GM19452 (cell line): ENCODE data around the gene NEGR1.
"Not testable (repeated sequence)": the region's sequence is repeated elsewhere in the genome, so short reads cannot be mapped to it uniquely, and the experiment has no call there.

Experiments used
- ATAC-seq: cut with Tn5 transposase; IDR thresholded peaks from one replicate; pipeline ENCODE4 v1.9.1; 2021; ENCODE audit not compliant: unreplicated experiment

Gene NEGR1

DNA sequence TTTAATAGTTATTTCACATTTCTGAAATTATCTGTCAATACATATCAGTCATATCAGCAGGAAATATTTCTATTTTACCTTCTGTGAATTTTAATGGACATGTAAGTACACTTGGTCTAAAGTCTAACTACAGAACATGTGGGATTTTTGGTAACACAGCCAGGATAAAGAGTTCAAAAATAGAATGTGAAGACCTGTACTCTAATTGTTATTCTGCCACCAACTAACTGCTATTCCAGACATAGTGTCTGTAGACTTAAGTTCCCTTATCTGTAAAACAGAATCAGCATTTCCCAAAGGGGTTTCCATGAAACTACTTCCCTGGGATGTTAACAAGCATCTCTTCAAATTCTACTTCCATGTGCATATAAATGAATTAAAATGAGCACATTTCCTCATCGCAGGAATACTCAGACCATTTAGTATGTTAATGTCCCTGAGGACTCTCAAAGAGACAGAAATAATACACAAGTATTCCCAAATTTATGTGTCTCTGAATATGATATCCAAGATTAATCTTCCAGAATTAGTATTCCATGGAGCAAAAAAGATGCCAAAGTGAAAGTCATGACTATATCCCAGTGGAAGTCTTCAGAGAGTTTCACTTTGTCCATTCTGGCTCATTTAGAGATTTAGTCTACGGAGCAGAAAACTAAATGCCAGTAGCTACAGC, 325.6 kb downstream of the NEGR1 start:
- no peak for ATAC-seq

DNA sequence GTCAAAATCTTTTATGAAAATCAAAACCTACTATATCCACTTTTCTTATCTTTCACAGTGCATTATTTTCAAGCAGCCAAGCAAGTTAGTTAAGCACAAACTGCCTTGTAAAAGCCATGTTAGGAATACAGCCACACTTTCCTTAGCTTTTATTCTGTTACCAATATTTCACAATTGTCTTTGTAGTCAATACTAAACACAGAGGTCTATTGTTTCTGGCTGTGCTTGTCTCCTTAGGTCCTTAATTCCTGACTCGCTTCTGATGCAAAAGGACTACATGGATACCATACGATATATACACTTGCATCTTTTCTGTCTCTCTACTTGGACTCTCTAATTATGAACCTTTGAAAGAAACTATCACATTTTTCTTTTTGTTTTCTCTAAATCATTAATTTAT, 331.8 kb downstream of the NEGR1 start:
- ATAC-seq, result no peak

DNA sequence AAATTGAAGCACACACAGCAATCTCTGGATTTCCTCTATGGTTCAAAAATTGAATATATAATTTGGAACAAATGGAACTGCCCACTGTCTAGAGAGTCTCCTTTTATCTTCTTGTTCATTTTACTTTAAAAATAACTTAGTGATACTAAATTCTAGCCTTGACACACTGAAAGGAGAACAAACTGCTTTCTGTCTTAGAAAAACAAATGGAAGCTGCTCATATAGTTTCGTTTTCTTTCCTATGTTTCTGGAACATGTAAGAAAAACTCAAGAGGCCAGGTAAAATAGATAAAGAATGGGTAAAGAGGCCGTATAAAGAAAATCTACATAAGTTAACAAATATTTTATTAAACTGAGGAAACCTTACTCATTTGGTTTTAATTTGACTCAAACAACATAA, 332.7 kb downstream of the NEGR1 start:
- ATAC-seq, result no peak

DNA sequence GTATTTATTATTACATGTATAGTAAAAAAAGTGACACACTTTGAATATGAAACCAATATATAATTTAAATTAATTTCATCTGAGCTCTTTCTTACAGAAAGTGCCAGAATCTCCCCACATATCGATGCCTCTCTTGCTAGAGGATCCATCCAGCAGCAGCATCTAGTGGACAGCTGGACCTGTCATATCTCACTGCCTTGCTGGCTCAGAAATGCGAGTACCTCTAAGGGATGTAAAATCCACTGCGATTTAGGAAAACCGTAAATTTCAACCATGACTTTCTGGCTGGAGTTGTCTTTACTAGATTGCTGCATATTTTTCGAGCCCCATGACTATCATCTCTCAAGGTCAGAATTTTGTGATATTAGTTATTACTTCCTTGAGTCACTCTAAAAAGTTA, 333.8 kb downstream of the NEGR1 start:
- no peak for ATAC-seq

DNA sequence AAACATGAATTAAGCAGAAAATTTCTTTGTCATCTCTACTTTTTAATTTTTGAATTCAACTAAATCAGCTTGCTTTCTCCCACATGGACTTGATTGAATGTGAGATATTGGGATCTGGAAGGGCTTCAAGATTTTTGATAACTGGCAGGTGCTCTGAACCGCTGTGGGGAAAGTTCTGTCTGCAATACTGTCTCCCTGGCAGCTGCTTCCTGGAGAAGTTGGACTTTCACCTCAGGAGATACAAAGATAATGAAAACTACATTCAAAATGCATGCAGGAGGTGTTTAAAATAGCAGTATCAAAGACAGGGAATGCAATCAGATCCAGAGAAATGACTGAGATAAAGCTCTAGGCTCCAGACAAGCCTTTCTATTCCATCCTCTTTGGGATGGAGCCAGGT, 338.3 kb downstream of the NEGR1 start:
- no peak for ATAC-seq

DNA sequence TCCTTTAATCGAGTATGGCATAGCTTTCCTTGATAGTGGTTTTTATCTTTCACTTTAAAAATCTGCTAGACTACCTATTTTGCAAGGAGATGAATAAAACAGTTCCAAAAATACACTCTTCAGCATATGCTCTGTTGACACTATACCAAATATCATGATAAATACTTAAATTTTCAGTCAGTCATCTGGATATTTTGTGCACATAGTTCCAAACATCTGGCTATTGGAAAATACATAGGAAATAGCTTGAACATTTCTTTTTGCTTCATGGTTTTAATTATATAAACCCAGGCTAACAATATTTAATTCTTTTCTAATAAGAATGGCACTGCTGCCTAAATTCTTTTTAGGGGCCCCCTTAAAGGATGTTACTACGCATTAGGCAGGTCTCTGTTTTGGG, 342.1 kb downstream of the NEGR1 start:
- ATAC-seq, result no peak

DNA sequence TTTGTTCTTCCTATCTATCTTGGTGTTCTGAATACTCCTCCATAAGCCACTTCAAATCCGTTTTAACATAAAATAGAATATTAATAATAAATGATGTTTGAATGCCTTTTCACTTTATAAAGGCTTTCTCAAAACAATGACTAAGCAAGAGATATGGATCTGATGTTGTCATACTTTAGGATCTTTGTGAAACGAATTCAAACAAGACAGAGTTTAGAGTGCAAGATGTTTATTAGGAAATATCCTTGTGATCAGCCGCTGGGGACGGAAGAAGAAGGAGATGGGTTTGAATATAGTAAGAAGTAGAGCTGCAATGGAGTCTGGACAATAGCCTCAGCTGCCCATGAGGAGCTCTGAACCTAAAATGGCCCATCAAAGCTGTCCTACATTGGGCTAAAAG, 351.8 kb downstream of the NEGR1 start:
- ATAC-seq, result no peak

DNA sequence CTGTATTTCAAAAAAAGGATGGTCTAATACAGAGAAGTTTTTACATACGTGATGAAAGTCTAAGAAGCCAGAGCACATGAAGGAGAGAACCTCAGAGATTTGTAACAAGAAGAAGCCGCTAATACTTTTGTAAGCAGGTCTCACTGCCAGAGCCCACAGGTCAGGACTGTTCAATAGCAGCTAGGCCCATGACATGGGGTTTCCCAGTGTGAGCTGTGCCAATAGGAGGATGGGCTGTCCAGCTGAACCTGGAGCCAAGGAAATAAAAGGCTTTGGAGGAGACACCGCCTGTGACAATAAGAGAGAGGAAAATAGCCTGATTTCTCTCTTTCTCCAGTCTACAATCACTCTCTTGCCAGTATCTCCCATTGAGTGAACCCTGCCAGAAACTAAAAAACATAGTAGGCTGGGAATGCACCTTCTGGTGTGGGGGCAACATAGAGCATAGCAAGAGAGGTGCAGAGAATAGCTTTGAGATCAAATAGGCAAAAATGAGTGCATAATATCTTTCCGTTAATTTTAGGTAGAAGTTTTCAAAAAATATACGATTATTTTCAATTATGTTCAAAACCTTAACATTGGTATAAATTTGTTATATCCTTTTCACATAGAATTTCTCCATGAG, 360.3 kb downstream of the NEGR1 start:
- ATAC-seq, result no peak

DNA sequence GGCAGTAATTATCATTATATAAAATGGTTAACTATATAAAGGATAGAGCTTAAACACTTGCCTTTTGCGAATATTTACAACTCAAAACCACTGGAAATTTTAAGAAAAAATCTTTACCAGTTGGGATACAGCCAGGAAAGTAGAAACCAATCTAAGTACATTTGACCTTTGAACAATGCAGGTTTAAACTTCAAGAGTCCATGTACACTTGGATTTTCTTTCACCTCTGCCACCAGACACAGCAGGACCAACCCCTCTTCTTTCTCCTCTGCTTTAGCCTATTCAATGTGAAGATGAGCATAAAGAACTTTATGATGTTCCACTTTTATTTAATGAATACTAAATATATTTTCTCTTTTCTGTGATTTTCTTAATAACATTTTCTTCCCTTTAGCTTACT, 361.1 kb downstream of the NEGR1 start:
- ATAC-seq, result no peak

DNA sequence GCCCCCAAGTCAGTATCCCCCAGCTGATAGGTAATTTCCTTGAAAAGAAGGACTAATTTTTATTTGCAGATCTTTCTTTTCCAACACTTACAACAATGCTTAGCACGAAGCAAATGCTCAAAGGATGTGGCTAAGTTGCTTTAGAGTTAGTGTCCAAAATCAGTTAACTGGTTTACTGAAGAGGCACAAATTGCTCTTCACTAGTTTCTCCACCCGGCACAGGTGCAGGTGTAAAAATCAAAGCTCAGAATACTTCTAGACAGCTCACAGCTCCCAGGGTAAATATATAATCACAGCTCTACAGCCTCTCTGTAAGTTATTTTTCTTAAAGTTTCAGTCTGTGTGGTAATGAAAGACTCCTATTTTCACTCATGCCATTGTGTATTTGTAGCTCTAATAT, 361.8 kb downstream of the NEGR1 start:
- no peak for ATAC-seq

DNA sequence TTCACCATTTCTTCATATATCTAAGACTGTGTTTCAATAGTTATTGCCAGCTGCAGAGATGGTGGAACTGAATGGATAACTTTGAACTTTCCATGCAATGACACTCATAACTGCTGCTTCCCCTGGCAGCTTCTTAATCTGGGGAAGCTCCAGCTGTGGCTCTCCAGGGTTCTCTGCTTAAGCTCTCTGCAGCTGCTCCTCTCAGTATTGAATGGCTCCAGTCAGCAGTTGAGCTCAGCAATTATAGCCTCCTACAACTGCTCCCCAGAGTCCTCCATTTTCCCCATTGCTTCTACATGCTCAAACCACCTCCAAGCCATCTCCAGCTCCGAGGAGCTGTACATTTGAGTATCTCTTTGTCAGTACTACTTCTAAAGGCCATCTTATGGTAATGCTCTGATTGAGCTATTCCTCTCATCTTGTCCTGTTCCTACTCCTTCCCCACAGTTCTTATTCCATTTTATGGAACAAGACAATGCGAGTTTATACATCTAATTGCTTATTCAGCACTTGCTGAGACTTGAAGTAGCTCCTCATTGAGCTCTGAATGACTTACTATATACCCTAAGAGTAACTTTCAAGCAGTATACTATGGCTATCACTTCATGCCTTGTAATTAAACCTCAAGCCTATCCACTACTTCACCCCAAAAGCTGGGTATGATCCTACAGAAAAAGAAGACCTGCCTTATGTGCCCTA, 362.4 kb downstream of the NEGR1 start:
- ATAC-seq, result no peak

DNA sequence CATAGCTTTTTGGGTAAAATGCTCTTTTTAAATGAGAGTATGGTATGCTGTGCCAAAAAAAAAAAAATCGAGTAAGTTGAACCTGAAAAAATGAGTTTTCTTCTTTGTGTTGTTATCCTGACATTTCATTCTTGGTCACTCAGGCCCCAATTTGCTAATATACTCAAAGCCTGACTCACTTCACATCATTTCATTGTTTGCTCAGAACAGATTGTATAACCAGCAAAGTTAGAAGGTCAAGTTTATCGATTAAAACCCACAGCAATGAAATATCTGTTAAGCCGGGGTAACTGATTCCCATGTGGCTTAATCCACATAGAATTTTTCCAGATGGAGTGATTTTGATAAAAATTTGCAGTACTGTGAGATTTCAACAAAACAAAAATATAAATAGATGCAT, 363.7 kb downstream of the NEGR1 start:
- no peak for ATAC-seq

DNA sequence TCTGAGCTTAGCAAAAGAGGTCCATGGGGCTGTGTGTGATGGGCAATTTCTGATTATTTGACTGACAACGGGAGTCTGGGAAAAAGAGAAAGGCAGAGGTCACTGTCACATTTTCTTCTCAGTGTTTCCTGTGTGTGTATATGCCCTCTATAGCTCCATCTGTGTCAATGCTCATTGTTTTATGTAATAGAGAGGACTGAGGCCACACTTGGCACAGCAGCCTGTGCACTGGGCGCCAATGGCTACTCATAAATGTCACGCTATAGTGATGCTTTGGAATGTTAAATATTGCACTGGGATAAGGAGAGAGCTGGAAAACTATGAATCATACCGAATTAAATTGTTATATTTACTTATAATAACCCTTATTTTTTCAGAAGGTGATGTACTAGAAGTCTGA, 365.4 kb downstream of the NEGR1 start:
- ATAC-seq, result no peak

DNA sequence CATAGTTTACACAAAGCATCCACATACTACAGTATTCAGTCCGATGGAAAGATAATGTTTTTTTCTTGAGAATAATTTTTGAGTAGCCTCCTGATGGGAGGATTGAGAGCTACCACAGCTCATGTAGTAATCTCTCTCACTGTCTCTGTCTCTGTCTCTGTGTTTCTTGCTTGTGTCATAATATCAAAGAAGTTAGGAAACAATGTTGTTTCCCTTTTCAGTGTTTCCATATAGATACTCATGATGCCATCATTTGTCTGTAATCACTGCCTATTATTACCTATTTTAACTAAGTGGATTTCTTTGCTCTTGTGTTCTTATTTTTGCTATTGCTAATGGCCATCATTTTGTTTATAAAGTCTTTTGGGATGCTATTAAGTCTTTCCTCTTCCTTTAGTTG, 367.7 kb downstream of the NEGR1 start:
- no peak for ATAC-seq

DNA sequence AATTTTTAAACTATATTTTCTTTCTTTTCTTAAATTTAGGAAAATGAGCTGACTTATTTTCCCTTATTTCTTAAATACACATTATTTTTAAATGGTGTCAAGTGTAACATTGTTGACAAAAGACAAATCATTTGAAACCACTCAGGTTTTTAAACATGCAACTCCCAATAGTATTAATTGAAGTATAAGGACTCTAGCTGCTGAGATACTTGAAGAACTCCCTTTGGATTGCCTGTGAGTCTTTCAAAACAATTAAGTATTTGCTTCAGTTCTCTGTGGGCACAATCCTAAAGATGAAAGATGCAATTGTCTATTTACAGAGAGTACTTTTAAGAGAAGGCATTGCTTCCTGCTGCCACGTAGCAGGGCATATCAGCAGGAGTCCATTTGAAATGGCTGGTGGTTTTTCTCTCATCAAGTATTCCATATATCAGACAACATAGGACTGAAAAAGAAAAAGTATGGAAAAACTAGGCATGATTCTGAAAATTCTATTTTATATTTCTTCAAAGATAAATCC, 373.4 kb downstream of the NEGR1 start:
- no peak for ATAC-seq

DNA sequence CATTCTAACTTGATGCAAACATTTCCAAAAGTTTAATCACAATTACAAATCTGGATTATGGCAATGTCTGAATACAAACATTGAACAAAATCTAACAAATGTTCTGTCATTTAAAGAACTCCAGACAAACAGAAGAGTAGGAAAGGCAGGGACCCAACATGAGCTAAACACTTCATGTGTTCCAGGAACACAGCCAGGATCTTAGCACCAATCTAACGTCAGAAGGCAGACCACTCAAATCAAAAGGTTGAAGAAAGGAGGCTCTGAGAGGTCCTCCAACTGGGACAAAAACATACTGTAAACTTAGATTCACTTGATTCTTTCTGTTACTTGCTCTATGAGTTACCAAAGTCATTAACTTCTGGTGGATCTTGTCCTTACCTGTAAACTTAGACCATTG, 374.0 kb downstream of the NEGR1 start:
- ATAC-seq, result no peak

DNA sequence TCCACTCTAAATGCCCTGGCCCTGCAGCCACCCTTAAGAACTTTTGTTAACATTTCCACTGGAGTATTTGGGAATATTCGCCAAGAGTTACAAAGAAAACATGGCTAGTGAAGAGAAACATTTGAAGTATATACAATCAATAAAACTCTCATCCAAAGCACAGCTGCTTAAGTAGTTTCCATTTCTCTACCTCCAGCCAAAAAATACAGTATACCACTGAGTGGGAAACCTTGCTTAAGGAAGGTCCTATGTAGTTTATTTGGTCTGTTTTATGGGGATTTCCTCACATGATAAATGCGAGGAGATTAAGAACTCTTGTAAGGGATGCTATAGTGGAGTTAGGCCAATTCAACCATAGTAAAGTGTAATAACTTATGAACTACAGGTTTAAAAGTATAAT, 382.5 kb downstream of the NEGR1 start:
- ATAC-seq, result no peak

DNA sequence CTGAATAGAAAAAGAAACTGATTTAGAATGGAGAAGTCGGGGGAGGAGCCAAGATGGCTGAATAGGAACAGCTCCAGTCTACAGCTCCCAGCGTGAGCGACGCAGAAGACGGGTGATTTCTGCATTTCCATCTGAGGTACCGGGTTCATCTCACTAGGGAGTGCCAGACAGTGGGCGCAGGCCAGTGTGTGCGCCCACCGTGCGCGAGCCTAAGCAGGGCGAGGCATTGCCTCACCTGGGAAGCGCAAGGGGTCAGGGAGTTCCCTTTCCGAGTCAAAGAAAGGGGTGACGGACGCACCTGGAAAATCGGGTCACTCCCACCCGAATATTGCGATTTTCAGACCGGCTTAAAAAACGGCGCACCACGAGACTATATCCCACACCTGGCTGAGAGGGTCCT, 394.2 kb downstream of the NEGR1 start:
- not testable (repeated sequence) for ATAC-seq

DNA sequence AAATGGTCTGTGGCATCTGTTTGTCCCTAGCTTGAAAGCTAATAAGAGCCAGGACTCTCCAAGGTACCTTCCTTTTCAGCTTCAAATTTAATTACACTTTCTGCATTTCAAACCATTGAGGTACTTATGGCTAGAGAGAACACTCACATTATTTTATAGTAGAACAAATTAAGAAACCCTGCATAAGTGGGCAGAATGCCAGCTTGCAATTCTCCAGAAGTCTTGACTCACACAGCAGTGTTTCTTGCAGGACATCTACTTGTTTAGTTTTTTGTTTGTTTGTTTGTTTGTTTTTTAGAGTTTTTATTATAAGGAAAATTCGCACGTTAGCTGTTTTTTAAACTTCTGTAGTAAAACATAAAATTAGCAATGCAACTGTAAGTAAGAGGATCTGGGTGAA, 397.2 kb downstream of the NEGR1 start:
- no peak for ATAC-seq

DNA sequence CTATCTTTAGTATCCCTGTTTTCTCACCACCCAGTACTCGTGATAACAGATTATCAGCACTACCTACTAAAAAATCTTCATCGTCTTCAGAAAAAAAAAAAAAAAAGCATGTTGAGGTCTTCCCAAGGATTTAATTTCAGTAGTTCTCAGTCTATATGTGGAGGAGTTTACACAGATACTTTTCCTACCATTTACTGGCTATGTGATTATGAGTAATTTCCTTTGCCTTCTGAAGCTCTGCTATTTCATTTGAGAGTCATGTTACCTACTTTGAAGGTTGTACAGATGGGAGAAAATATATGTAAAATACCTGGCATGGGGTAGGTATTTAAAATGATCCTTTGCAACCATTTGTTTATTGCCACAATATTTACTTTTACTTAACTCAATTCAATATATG, 399.7 kb downstream of the NEGR1 start:
- ATAC-seq, result no peak

DNA sequence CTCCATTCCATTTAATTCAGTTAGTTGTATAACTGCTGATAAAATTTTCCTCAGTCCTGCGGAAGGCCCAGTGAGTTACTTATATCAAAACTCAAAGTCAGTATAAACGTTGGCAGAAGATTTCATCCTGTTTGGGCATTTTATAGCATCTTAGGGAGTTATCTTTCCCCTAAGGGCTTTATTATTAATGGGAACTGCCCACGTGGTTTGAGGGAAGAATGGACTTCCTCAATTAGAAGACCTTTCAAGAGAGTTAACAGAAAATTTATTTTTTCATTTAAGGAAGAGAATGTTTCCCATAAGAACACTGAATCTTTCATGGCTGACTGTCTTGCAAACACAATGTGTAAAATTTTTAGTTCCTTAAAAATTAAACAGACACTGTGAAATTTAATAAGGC, 400.1 kb downstream of the NEGR1 start:
- no peak for ATAC-seq

DNA sequence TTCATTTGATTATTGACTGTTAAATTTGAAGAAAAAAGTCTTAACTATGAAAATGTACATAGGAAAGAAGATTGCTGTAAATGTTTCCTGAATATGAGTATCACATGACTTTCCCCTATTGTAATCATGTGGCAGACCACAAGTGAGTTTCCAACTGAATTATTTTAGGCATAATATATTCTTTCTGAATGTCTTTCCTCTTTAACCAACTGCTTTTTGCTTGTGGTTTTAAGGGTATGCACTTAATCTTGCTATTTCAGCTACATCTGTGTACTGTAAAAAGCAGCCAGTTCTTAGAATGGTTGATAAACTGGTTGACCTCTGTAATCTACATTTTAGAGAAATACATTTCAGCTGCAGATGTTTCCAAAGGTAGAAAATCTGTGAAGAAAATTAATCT, 400.7 kb downstream of the NEGR1 start:
- no peak for ATAC-seq
